Stomach (tissue), 9 donors: Measurements from ENCODE around the gene TTLL3. TPM values are rescaled to one million over a fixed set of nuclear protein-coding genes. Genes with fewer than 3 reads are reported as not detected.

Source experiments
- DNase-seq, 2 donors: peaks; one replicate each; pipeline versions ENCODE4 v3.0.0 to v3.0.0-alpha.2; 2013 to 2019
- H3K27ac ChIP-seq, 5 donors: fragments of 200-600 bp in 4 of 5; sonication (generic) in 4 of 5; one replicate each; pipeline ENCODE4 v1.5.1; 2013 to 2019; ENCODE audit warnings: mild to moderate bottlenecking in 1 of 5, moderate library complexity in 1 of 5
- H3K27me3 ChIP-seq, 3 donors: fragments of 200-600 bp; sonication (generic); one replicate each; pipeline ENCODE4 v1.5.1; 2017 to 2019; ENCODE audit warnings: mixed run types in 1 of 3
- H3K36me3 ChIP-seq, 4 donors: fragments of 200-600 bp; sonication (generic); 1 replicate in 3 of 4; 2 replicates in 1 of 4; pipeline ENCODE4 v1.5.1; 2016 to 2019
- H3K4me1 ChIP-seq, 4 donors: fragments of 200-600 bp; sonication (generic); one replicate each; pipeline ENCODE4 v1.5.1; 2016 to 2019
- H3K4me3 ChIP-seq, 4 donors: fragments of 200-600 bp; sonication (generic) in 3 of 4; one replicate each; pipeline ENCODE4 v1.5.1; 2016 to 2019; ENCODE audit warnings: mild to moderate bottlenecking in 1 of 4
- H3K9me3 ChIP-seq, 4 donors: fragments of 200-600 bp; sonication (generic); one replicate each; pipeline ENCODE4 v1.5.1; 2016 to 2019
- EP300 ChIP-seq: sonication (generic); formaldehyde crosslinking; IDR thresholded peaks from one replicate; pipeline ENCODE4 v1.6.1; 2017; ENCODE audit warnings: antibody characterized with exemption
- POLR2A ChIP-seq, 4 donors: fragments of 450-650 bp; IDR thresholded peaks; one replicate each; pipeline ENCODE4 v1.6.1; 2016; ENCODE audit warnings: antibody characterized with exemption in 4 of 4, control low read depth in 2 of 4, mild to moderate bottlenecking in 1 of 4, moderate library complexity in 1 of 4
- POLR2AphosphoS5 ChIP-seq, 3 donors: sonication (generic); formaldehyde crosslinking; IDR thresholded peaks; one replicate each; pipeline ENCODE4 v1.6.1; 2016; ENCODE audit warnings: antibody characterized with exemption in 3 of 3
- WGBS, 5 donors: extraction: QIAGEN DNeasy Blood & Tissue Kit in 3 of 5; methylation state at CpG; one replicate each; pipeline versions ENCODE4 v1.1.5 to v1.1.7; 2013 to 2018; 5-methylcytosine and 5-hydroxymethylcytosine counted together
- intact Hi-C: fragments of 100-400 bp; cut with DNase I; formaldehyde crosslinking; loops from one replicate; pipeline ENCODE4 v1.15.1; 2023; ENCODE audit warnings: low total_unique reads
- polyA plus RNA-seq, 3 donors: library from polyadenylated mRNA; stranded (reverse); fragments of 200-250 nt; gene quantifications; one replicate each; pipeline ENCODE4 v1.2.3, GENCODE V29; 2013
- total RNA-seq, 5 donors: library from RNA; depleted of rRNA; stranded (reverse); fragments of >200 nt; gene quantifications; one replicate each; pipeline versions ENCODE4 v1.1.0 to v1.2.3, GENCODE V29; 2014 to 2016
- TF ChIP-seq, protein P1 (sequence below), 7 experiments: fragments of 450-650 bp in 4 of 7; fragments of 200-600 bp in 3 of 7; sonication (generic) in 3 of 7; IDR thresholded peaks; one replicate each; pipeline ENCODE4 v1.5.1; 2016 to 2019; ENCODE audit warnings: antibody characterized with exemption in 7 of 7, control low read depth in 2 of 7, mild to moderate bottlenecking in 1 of 7
- donor health status: healthy with polysubstance abuse.
- donor health status: Bipolar disorder and iron deficiency.
- donor health status: healthy.

TTLL3 gene
- total and polyA plus RNA-seq, 8 donors, result 6.7 to 593 (median 77.4) TPM

- DNase-seq, result no peak
- Histone ChIP-seq H3K9me3 (no peaks in the 10 kb centered on the region), H3K36me3 (peaks cover 79 to 98% (median 94%) of the 10 kb centered on the region in 4 donors), H3K4me1 (peaks cover 0 to 22% (median 9%) of the 10 kb centered on the region in 4 donors), H3K27me3 (no peaks in the 10 kb centered on the region), H3K4me3 (no peak overlapping the region), H3K27ac (no peak overlapping the region)
- intact Hi-C loops, result no loop called here
- WGBS, 5 donors, result 80 to 88% (median 84%) methylated on average over 5 of the region's 5 CpGs
- no peak for TF ChIP-seq POLR2AphosphoS5 (IDR thresholded peaks at IDR 0.05)
- no peak for TF ChIP-seq EP300
- TF ChIP-seq, protein P1, sequence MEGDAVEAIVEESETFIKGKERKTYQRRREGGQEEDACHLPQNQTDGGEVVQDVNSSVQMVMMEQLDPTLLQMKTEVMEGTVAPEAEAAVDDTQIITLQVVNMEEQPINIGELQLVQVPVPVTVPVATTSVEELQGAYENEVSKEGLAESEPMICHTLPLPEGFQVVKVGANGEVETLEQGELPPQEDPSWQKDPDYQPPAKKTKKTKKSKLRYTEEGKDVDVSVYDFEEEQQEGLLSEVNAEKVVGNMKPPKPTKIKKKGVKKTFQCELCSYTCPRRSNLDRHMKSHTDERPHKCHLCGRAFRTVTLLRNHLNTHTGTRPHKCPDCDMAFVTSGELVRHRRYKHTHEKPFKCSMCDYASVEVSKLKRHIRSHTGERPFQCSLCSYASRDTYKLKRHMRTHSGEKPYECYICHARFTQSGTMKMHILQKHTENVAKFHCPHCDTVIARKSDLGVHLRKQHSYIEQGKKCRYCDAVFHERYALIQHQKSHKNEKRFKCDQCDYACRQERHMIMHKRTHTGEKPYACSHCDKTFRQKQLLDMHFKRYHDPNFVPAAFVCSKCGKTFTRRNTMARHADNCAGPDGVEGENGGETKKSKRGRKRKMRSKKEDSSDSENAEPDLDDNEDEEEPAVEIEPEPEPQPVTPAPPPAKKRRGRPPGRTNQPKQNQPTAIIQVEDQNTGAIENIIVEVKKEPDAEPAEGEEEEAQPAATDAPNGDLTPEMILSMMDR (IDR thresholded peaks at IDR 0.05), result no peak
- no peak for TF ChIP-seq POLR2A (IDR thresholded peaks at IDR 0.05)
These were observed 9.5 kb upstream of the TTLL3 start for GRCh38 chr3:9800529-9800928.

DNA sequence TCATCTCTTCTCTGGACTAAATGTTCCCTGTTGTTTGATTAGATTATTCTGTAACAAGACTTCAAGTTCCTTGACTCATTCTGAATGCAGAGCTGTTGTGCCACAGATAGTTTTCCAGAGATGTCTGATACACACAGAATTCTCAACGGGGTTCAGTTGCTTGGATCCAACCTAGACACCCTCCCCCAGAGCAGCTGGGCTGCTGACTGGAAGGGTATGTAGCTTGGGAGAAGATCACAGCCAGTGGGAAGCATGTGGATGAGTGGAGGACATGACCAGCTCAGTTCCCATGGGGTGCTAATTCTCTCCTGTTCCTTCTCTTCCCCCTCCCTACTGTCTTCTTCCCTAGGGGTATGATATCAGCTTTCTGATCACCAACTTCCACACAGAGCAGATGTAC lies 6.6 kb upstream of the TTLL3 start:
- peaks cover 79 to 95% (median 87%) of the 10 kb centered on the region in 4 donors for H3K36me3 ChIP-seq
- no peak overlapping the region for H3K27ac ChIP-seq
- H3K4me3 ChIP-seq, result no peak overlapping the region
- 79 to 88% (median 79%) methylated on average over 1 of the region's 1 CpG for WGBS, 5 donors
- H3K27me3 ChIP-seq, result no peaks in the 10 kb centered on the region
- no peak for TF ChIP-seq POLR2A (IDR thresholded peaks at IDR 0.05)
- TF ChIP-seq, protein P1 (IDR thresholded peaks at IDR 0.05), result no peak
- TF ChIP-seq EP300, result no peak
- no peak for TF ChIP-seq POLR2AphosphoS5 (IDR thresholded peaks at IDR 0.05)
- H3K9me3 ChIP-seq, result no peaks in the 10 kb centered on the region
- intact Hi-C loops, result no loop called here
- peaks cover 0 to 11% (median 2%) of the 10 kb centered on the region in 4 donors for H3K4me1 ChIP-seq
- no peak for DNase-seq

GRCh38 chr3:9804996-9805395 lies 5.1 kb upstream of the TTLL3 start:
- Histone ChIP-seq H3K4me1 (peaks cover 7 to 22% (median 11%) of the 10 kb centered on the region in 4 donors), H3K27me3 (no peaks in the 10 kb centered on the region), H3K9me3 (no peaks in the 10 kb centered on the region), H3K4me3 (no peak overlapping the region), H3K27ac (no peak overlapping the region), H3K36me3 (peaks cover 67 to 80% (median 72%) of the 10 kb centered on the region in 4 donors)
- no peak for DNase-seq
- intact Hi-C loops, result no loop called here
- no peak for TF ChIP-seq POLR2A (IDR thresholded peaks at IDR 0.05)
- TF ChIP-seq, protein P1 (IDR thresholded peaks at IDR 0.05), result no peak
- TF ChIP-seq EP300, result no peak
- TF ChIP-seq POLR2AphosphoS5 (IDR thresholded peaks at IDR 0.05), result no peak
- WGBS, 5 donors, result 83 to 91% (median 89%) methylated on average over 5 of the region's 5 CpGs

DNA sequence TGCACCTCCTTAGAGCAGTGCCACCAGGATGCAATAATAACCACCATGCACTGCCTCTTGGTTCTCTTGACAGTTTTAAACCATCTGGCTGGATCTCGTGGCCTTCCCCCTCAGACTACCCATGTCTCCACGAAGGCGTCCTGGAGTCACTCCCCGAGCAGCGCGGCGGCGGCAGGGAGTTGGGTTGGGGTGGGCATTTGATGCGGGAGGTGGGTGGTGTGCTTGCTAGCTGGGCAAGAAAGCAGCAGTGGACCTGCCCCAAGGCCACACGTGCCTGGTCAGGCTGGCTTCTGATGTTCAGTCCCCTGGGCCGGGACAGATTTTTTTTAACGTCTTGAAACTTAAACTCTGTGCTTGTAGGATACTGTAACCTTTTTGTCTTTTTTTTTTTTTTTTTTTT lies 3.9 kb upstream of the TTLL3 start:
- H3K36me3 ChIP-seq, result peaks cover 55 to 69% (median 61%) of the 10 kb centered on the region in 4 donors
- no peak overlapping the region for H3K4me3 ChIP-seq
- no peaks in the 10 kb centered on the region for H3K27me3 ChIP-seq
- H3K4me1 ChIP-seq, result peaks cover 16 to 32% (median 19%) of the 10 kb centered on the region in 4 donors
- WGBS, 5 donors, result 77 to 90% (median 90%) methylated on average over 3 to 12 of the region's 12 CpGs
- no peak overlapping the region for H3K27ac ChIP-seq
- DNase-seq, result no peak
- intact Hi-C loops, result no loop called here
- no peaks in the 10 kb centered on the region for H3K9me3 ChIP-seq
- TF ChIP-seq EP300, result no peak
- TF ChIP-seq POLR2AphosphoS5 (IDR thresholded peaks at IDR 0.05), result no peak
- no peak for TF ChIP-seq POLR2A (IDR thresholded peaks at IDR 0.05)
- TF ChIP-seq, protein P1 (IDR thresholded peaks at IDR 0.05), result no peak
